Stimulated activated CD4-positive, alpha-beta T cell treated with anti-CD3 and anti-CD28 coated beads, Interleukin-1b, Interleukin-23, amount 100 ng/mL, for 24 hours (primary cell): ENCODE results near the gene POLR1B.
"Not testable (repeated sequence)": the region's sequence is repeated elsewhere in the genome, so short reads cannot be mapped to it uniquely, and the experiment has no call there.

Experiments used
- DNase-seq, 4 experiments: peaks; one replicate each; pipeline ENCODE4 v3.0.0-alpha.2; 2020; ENCODE audit warnings: low read depth in 4 of 4, low spot score in 1 of 4

Gene POLR1B

GRCh38 chr2:112597537-112598322 lies 55.5 kb downstream of the POLR1B start:
- DNase-seq: no peak

- DNase-seq: no peak
These were observed 58.4 kb downstream of the POLR1B start for GRCh38 chr2:112600634-112601033.

GRCh38 chr2:112601754-112602153 lies 59.5 kb downstream of the POLR1B start:
- DNase-seq: no peak

GRCh38 chr2:112602917-112603316 lies 60.7 kb downstream of the POLR1B start:
- no peak for DNase-seq

GRCh38 chr2:112603731-112604130 lies 61.5 kb downstream of the POLR1B start:
- DNase-seq: no peak

- no peak for DNase-seq
These were observed 62.7 kb downstream of the POLR1B start for GRCh38 chr2:112604952-112605351.

- no peak for DNase-seq
These were observed 63.7 kb downstream of the POLR1B start for GRCh38 chr2:112605926-112606325.

GRCh38 chr2:112606547-112606946 lies 64.3 kb downstream of the POLR1B start:
- DNase-seq: no peak

GRCh38 chr2:112607680-112608438 lies 65.6 kb downstream of the POLR1B start:
- no peak for DNase-seq

GRCh38 chr2:112609320-112609719 lies 67.1 kb downstream of the POLR1B start:
- DNase-seq: not testable (repeated sequence)

GRCh38 chr2:112612283-112612682 lies 70.0 kb downstream of the POLR1B start:
- not testable (repeated sequence) for DNase-seq

GRCh38 chr2:112614201-112614840 lies 72.1 kb downstream of the POLR1B start:
- no peak for DNase-seq

GRCh38 chr2:112615051-112615450 lies 72.8 kb downstream of the POLR1B start:
- DNase-seq: no peak

GRCh38 chr2:112615798-112616197 lies 73.5 kb downstream of the POLR1B start:
- not testable (repeated sequence) for DNase-seq

GRCh38 chr2:112618383-112618782 lies 76.1 kb downstream of the POLR1B start:
- no peak for DNase-seq

GRCh38 chr2:112621790-112622527 lies 79.7 kb downstream of the POLR1B start:
- DNase-seq: no peak

GRCh38 chr2:112622528-112622849 lies 80.2 kb downstream of the POLR1B start:
- DNase-seq: no peak

GRCh38 chr2:112623913-112624777 lies 81.9 kb downstream of the POLR1B start:
- peak; percentile 29 to 66 (median 46) for DNase-seq

- no peak for DNase-seq
These were observed 83.3 kb downstream of the POLR1B start for GRCh38 chr2:112625474-112626114.

- DNase-seq: peak in 2 of 4 experiments; percentile 40 to 42
These were observed 84.4 kb downstream of the POLR1B start for GRCh38 chr2:112626604-112627059.
